B cell (primary cell): ENCODE results near the gene ALG1.

Source experiments
- CTCF ChIP-seq: fragments of 200-600 bp; IDR thresholded peaks from one replicate; pipeline ENCODE4 v1.8.0; 2022; ENCODE audit warnings: antibody characterized with exemption, mild to moderate bottlenecking
- EZH2 ChIP-seq: IDR thresholded peaks from 2 replicates; pipeline ENCODE4 v1.6.1; 2012; ENCODE audit warnings: borderline replicate concordance, low read depth, mild to moderate bottlenecking, moderate library complexity, low read length; ENCODE audit not compliant: insufficient read depth, poor library complexity, severe bottlenecking

- TF ChIP-seq CTCF (no peak), EZH2 (no peak)
These were observed 332 bp upstream of the ALG1 start for GRCh38 chr16:5071341-5071680.
